ENCODE measurements around the gene SYNPO2L.

SYNPO2L gene

DNA sequence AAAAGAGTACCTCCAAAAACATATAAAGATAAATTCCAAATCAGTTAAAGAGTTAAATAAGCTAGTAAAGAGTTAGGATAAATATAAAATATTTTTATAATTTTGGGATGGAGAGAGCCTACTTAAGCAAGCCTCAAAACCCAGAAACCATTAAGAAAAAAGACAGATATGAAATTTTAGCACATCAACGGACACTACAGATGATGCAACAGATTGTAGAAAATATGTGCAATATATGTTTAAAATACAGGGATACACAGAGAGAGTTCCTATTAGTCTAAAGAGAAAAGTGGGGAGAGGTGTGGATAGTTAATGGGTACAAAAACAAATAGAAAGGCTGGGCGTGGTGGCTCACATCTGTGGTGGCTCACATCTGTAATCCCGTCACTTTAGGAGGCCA lies 41.1 kb downstream of the SYNPO2L start:
- no peak for DNase-seq

DNA sequence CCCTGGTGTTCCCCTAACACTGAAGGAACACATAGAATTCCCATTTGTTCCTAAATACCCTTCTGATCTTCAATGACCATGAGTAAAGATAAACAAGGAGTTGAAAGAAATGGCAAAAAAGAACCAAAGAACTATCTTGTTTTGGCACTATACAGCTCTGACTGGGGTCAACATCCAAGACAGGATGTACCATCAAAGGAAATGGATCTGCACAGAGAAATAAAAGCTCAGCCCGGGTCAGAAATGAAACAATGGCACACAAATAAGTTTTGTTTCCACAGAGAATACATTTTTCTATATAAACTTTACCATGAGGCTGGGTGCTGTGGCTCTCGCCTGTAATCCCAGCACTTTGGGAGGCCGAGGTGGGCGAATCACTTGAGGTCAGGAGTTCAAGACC lies 46.7 kb downstream of the SYNPO2L start:
- no peak for DNase-seq

DNA sequence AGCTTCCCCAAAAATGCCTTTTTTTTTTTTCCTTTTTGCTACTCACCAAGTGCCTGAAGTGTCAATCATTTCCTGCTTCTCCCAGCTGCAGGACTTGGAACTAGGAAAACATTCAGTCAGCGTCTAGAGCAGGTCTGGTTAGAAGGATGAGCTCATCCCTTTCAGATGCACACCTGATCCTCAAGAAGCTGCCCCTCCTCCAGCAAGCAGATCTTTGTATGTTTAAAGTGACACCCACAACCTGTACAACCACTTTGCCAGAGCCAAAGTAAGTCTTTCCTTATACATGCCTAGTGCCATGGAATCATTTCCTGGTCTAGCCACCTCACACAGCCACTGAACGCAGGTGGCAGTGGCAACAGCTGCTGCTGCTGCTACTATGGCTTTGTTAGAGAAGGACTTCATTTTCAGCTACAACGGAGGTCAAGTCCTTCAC lies 54.3 kb downstream of the SYNPO2L start:
- no peak for DNase-seq

DNA sequence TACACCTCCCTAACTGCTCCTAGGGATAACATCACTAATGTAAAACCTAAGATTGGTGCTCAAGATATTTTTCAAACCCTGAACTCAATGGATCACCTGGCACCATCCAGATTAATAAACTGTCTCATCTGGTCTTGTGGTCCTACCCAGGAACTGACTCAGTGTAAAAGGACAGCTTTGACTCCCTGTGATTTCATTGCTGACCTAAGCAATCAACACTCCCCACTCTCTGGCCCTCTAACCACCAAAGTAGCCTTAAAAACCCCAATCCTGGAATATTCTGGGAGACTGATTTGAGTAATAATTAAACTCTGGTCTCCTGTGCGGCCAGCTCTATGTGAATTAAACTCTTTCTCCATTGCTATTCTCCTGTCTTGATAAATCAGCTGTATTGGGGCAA lies 58.5 kb downstream of the SYNPO2L start:
- DNase-seq: no peak
